Stimulated activated CD4-positive, alpha-beta T cell treated with anti-CD3 and anti-CD28 coated beads, TNF-alpha, amount 100 ng/mL, for 48 hours (primary cell): ENCODE data around the gene ROGDI.

Experiments used
- DNase-seq, 3 donors: peaks; one replicate each; pipeline ENCODE4 v3.0.0-alpha.2; 2020; ENCODE audit warnings: low read depth in 3 of 3

The ROGDI gene

GRCh38 chr16:4814046-4814445 lies 11.6 kb upstream of the ROGDI start:
- no peak for DNase-seq

DNA sequence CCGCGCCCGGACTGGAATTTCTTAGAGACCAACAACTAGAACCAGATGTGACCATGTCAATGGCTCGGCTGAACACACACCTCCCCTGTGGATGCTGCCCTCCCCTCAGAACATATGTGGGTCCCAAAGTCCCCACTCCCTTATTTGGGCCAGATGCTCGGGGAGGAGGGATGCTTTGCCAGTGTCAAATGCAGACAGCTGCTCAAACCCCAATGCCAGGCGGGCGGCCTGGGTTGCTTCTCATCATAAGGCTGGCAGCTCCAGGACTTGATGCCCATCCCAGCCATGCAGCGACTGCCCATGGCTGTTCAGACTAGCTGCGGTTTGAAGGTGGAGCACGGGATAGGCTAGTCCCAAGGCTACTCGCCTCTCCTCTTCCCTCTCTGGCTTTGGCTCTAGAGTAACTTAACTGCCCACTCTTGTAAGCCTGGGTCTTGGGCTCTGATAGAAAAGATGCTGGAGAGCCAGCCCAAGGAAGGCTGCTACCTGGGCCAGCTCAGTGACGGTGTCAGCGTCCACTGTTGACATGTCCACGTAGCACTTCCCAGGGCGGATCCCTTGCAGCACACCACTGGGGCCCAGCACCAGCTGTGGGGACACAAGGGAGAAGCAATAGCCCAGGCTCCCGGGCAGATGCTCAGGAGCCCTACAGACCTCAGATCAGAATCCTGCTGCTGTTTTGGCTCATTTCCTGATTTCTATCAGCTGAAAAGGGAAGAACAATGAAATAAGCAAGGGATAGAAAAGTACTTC lies 11.0 kb upstream of the ROGDI start:
- DNase-seq = no peak

- no peak for DNase-seq
These were observed 9.3 kb upstream of the ROGDI start for GRCh38 chr16:4811773-4812172.

DNA sequence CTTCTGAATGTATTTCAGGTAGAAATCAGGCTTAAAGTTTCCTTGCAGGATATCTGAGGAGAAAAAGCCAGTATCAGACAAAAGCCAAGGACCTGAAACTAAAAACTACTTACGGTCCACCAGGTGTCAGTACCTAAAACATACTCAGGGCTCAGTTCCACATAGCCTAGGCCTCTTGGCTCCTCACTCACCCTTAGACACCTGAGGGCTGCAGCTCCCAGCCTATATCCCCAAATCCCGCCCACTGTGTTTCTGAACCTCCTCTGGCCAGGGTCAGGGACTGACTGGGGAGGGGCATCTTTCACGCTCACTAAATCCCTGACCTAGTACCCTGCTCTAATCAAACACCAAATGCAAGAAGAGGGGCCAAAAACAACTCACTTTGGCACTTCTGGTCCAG lies 8.8 kb upstream of the ROGDI start:
- DNase-seq = no peak

DNA sequence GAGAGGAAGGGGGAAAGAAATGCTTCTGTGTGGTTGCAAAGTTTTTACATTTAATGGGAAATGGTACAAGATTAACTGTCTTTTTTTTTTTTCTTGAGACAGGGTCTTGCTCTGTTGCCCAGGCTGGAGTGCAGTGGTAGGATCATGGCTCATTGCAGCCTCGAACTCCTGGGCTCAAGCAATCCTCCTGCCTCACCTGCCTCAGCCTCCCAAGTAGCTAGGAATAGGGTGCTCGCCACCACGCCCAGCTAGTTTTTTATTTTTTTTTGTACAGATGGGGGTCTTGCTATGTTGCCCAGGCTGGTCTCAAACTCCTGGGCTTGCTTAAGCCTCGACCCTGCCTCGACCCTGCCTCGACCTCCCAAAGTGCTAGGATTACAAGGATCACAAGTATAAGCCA lies 3.8 kb upstream of the ROGDI start:
- no peak for DNase-seq

DNA sequence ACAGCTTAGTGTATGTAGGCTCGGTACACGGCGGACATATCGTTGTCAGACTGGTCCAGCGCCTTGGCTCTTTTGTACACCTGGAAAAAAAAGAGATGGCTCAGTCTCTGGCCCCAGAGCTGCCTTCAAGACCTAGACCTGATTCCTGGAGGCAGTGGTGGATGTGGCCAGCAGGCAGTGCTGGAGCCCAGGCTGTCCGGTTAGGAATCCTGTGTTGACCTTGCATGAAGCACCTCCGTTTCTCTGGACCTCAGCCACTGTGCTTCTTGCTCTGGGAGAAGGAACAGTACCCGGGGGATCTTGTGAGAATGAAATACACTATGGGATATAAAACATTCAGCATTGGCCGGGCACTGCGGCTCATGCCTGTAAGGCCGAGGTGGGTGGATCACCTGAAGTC lies 2.8 kb upstream of the ROGDI start:
- no peak for DNase-seq

- DNase-seq = no peak
These were observed 1.7 kb upstream of the ROGDI start for GRCh38 chr16:4803898-4804762.

- no peak for DNase-seq
These were observed 990 bp upstream of the ROGDI start for GRCh38 chr16:4803401-4803844.

DNA sequence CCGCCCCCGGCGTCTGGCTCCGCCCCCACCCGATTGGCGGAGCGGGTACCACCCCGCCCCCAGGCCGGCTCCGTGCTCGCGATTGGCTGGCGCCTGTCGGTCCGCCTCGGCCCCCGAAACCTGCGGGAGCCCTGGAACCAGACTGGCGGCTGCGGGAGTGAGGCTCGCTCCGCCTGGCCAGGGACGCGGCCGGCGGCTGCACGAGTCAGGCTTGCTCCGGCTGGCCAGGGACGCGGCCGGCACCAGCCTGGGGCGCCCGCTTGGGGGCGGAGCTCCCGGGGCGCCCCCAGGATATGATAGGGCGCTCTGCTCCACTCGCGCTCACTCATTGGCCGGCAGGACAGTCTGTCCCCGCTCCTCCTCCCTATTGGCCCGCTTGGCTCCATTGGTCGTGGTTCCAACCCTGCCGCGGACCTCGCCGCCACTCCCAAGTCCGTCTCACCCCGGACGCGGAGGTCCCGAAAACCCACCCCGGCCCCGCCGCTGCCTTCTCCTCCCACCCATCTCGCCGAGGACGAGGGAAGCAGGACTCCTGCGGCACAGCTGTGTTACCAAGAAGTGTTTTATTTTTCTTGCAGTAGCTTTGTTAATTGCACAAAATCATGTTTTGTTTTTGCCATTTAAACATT lies 340 bp upstream of the ROGDI start:
- peak; percentile 71 to 93 (median 73) for DNase-seq

DNA sequence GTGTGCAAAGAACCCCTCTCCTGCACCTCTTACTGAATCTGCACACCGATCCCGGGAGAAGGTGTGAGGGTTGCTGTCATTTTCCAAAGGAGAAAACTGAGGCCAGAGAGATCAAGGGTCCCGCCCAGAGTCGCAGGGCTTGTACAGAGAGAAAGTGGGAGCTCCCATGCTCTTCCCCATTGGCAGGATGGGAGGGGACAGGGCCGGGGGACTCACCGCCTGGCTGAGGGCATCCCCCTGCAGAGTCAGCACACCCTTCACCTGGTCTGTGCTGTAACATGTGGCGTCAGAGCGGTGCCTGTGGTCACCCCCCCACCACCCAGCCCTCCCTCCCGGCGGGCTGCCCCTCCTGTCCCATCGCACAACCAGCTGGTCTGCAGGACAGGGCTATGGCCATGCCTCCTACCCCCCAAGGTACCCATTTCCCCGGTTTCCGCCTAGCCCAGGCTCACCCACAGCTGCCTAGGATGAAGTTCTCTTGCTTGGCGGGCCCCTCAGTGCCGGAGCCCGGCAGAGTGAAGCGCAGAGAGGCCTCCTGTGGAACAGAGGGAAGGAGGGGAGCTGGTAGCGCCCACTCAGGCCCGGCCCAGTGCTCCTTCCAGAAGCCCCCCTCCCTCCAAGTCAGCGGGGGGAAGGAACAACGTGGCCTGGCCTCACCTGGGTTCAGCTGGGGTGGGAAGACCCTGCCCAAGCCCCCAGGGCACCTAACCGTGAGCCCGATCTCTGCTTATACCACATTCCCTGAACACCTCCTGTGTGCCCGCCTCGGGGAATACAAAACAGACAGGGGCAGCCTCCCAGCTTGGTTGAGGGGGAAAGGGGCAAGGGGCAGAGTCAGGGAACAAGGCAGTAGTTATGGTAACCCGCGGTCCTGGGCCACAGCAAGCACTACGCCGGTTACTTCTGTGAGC lies 1.1 kb downstream of the ROGDI start:
- no peak for DNase-seq

DNA sequence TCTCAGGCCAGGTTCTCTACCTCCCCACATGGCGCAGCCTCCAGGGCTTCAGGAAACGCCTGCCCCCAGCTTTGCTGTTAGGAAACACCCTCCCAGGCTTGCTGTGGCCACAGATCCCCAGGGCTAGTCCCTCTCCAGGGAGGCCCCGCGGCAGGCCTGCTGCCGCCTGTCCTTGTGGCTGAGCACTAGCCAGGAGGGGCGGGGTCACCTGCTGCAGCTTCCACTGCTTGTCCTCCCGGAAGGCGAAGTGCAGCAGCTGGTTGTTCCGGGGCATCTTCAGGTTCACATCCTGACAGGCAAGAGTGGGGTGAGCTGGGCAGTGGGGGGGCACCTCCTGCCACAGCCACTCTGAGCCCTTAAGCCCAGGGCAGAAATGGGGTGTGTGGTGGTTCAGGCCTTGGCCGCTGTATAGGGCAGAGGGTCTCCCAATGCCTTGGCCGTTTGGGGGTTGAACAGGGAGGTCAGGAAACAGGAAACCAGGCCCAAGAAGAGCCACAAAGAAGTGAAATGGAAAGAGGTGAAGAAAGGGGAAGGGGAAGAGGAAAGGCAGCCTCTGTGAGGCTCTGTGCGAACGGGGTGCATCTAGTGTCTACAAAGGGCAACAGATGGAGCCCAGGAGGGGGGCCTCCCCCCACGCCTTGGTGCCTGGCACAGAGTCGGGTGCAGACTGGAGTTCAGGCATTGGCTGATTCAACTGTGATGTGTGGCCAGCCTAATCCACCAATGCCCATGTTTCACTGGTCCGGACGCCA lies 2.0 kb downstream of the ROGDI start:
- no peak for DNase-seq

GRCh38 chr16:4799171-4799855 lies 3.1 kb downstream of the ROGDI start:
- DNase-seq = no peak

DNA sequence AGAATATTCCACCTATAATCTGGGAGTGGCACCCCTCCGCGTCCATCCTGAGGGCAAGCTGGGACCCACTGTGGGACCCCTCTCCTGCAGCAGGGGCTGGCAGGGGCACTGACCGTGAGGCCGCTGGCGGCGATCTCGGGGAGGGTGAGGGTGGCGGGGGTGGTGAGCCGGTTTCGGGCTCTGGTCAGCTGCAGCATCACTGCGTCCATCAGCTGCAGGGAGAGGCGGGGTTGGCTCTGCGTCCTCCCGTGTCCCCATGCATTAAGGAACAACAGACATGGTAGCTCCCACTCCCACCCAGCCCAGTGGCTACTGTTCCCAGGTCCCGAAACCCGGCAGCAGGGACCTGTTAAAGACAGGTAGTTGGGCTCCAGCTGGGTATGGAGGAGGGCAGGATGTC lies 4.0 kb downstream of the ROGDI start:
- no peak for DNase-seq

DNA sequence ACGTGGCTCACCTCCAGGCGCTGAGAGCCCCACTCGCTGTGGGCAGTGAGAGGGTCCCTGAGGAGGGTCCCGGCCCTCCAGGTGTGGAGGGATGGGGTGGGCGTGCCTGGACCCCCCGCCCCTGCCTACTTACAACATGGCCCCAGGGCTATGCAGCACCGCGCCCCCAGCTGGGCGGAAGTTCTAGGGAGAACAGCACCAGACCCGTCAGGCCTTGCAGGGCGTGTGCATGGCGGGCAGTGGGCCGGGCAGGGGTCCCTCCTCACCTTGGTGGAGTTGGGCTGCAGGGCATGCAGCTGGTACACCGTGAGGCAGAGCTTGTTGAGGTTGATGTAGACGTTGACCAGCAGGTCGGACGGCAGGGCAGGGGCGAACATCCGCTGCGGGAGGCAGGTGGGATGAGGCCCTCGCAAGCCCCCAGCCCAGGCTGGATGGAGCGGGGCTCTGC lies 4.6 kb downstream of the ROGDI start:
- no peak for DNase-seq

DNA sequence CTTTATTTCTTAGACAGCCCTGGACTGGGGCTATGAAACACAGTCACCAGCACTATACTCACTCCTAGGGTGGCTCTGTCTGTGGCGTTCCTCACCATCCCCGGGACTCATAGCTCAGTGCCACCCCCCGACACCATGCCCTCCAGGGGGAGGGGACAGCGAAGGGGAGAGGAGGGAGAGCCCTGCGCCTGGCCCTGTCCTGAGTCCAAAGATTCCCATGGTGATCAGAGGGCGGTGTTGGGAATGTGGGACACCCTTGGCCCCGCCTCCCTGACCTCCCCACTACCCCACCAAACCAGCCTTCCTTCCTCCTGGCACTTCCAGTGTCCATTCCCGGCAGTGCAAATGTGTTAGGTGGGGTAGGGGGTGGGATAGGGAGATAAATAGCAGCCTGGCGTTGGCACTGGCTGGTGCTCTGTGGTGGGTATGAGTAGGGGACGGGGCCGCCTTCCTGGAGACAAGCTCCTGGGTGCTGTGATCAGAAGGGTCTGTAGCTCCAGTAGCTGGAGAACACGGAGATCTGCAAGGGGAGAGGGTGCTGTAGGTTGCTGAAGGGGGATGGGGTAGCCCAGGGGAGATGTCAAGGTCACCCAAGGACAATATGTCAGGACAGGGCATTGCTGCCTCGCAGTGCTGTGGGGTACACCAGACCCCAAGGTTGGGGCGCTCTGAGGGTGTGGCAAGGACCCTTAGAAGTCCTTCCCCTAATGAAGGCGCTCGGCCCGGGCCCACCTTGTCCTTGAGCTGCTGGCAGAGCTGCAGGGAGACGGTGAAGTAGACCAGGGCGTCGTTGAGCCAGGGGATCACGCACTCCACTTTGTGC lies 5.2 kb downstream of the ROGDI start:
- DNase-seq = no peak

DNA sequence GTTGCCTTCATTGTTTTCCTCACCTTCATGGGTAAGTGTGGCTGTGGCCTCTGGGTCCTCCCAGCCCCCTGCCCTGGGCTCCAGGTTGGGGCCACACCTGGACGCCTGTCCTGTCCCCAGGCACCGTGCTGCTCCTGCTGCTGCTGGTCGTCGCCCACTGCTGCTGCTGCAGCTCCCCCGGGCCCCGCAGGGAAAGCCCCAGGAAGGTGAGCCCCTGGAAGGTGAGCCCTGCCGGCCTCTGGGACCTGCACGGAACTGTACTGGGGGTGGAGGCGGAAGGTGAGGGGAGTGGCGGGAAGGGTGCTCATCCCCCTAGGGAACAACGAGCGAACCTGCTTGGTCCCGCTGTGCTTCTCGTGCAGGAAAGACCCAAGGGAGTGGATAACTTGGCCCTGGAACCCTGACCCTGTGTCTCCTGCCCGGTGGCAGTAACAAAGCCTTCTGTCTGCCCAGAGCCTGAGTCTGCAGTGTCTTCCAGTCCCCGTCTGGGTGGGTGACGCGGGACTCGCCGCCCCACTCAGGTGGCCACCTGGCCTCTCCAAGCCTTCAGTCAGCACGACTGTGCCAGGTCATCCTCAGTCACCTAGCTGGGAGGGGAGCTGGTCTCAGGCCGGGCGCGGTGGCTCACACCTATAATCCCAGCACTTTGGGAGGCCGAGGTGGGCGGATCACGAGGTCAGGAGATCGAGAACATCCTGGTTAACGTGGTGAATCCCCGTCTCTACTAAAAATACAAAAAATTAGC lies 6.4 kb downstream of the ROGDI start:
- no peak for DNase-seq

GRCh38 chr16:4795181-4795827 lies 7.1 kb downstream of the ROGDI start, which contains the start of gene SMIM22:
Gene SMIM22 (plus strand): TSS chr16:4795369. CDS start chr16:4795735, 366 bp downstream.
- no peak for DNase-seq

GRCh38 chr16:4792951-4793513 lies 9.4 kb downstream of the ROGDI start:
- DNase-seq = no peak
